Tibial nerve (tissue), 4 donors: ENCODE data around the gene GRB10.

Source experiments
- CTCF ChIP-seq, 5 experiments: fragments of 200-600 bp in 3 of 5; fragments of 450-650 bp in 2 of 5; sonication (generic) in 3 of 5; IDR thresholded peaks; one replicate each; pipeline ENCODE4 v1.5.1; 2016 to 2019; ENCODE audit warnings: antibody characterized with exemption in 5 of 5, mild to moderate bottlenecking in 3 of 5, moderate library complexity in 2 of 5
- EP300 ChIP-seq, 2 donors: sonication (generic); formaldehyde crosslinking; IDR thresholded peaks; one replicate each; pipeline ENCODE4 v1.6.1; 2017; ENCODE audit warnings: antibody characterized with exemption in 2 of 2, mild to moderate bottlenecking in 1 of 2
- POLR2A ChIP-seq, 2 donors: fragments of 450-650 bp; IDR thresholded peaks; one replicate each; pipeline ENCODE4 v1.6.1; 2017; ENCODE audit warnings: antibody characterized with exemption in 2 of 2, mild to moderate bottlenecking in 2 of 2, moderate library complexity in 2 of 2

- TF ChIP-seq CTCF (IDR thresholded peaks at IDR 0.05), result no peak
- no peak for TF ChIP-seq POLR2A (IDR thresholded peaks at IDR 0.05)
- TF ChIP-seq EP300 (IDR thresholded peaks at IDR 0.05), result no peak
Measured at GRCh38 chr7:50587737-50588136, 195.0 kb downstream of the GRB10 start.
